HG03354 (cell line): ENCODE data around the gene SCUBE1.

Experiments
- ATAC-seq: cut with Tn5 transposase; IDR thresholded peaks from one replicate; pipeline ENCODE4 v1.9.1; 2021; ENCODE audit warnings: mild to moderate bottlenecking; ENCODE audit not compliant: unreplicated experiment, poor library complexity, severe bottlenecking

SCUBE1 gene

GRCh38 chr22:43343262-43343669 is at the start of gene SCUBE1:
TSS of gene SCUBE1 (minus strand) at chr22:43343372. CDS start at chr22:43343261, 111 bp downstream.
- no peak for ATAC-seq

GRCh38 chr22:43392385-43392989 is 49.3 kb upstream of the SCUBE1 start:
- no peak for ATAC-seq

GRCh38 chr22:43391306-43391705 is 48.1 kb upstream of the SCUBE1 start:
- no peak for ATAC-seq

- ATAC-seq = no peak
These were observed 47.7 kb upstream of the SCUBE1 start for GRCh38 chr22:43390872-43391271.

GRCh38 chr22:43390166-43390565 is 47.0 kb upstream of the SCUBE1 start:
- no peak for ATAC-seq

- ATAC-seq = no peak
These were observed 46.2 kb upstream of the SCUBE1 start for GRCh38 chr22:43389227-43389836.

GRCh38 chr22:43388420-43388851 is 45.3 kb upstream of the SCUBE1 start:
- peak; percentile 45 for ATAC-seq

- ATAC-seq = no peak
These were observed 44.6 kb upstream of the SCUBE1 start for GRCh38 chr22:43387815-43388214.

- ATAC-seq = no peak
These were observed 42.8 kb upstream of the SCUBE1 start for GRCh38 chr22:43385770-43386641.

GRCh38 chr22:43384863-43385262 is 41.7 kb upstream of the SCUBE1 start:
- no peak for ATAC-seq

- ATAC-seq = no peak
These were observed 38.5 kb upstream of the SCUBE1 start for GRCh38 chr22:43381693-43382092.

- peak; percentile 63 for ATAC-seq
These were observed 34.9 kb upstream of the SCUBE1 start for GRCh38 chr22:43377896-43378704.

- no peak for ATAC-seq
These were observed 34.4 kb upstream of the SCUBE1 start for GRCh38 chr22:43377548-43377895.

- ATAC-seq = no peak
These were observed 33.8 kb upstream of the SCUBE1 start for GRCh38 chr22:43376765-43377547.

GRCh38 chr22:43375951-43376455 is 32.8 kb upstream of the SCUBE1 start:
- ATAC-seq = no peak

GRCh38 chr22:43370036-43370435 is 26.9 kb upstream of the SCUBE1 start:
- ATAC-seq = no peak

GRCh38 chr22:43365715-43366440 is 22.7 kb upstream of the SCUBE1 start:
- no peak for ATAC-seq

GRCh38 chr22:43364169-43364435 is 20.9 kb upstream of the SCUBE1 start:
- no peak for ATAC-seq
